NCI-H446 treated with DMSO at 0.1 percent for 48 hours (cell line): Measurements from ENCODE around the gene SLC34A2.
"Not testable (repeated sequence)": the region's sequence is repeated elsewhere in the genome, so short reads cannot be mapped to it uniquely, and the experiment has no call there.

Experiments used
- DNase-seq: peaks from one replicate; lab custom pipeline; 2025; lab: John Stamatoyannopoulos, UW

SLC34A2 gene, protein sequence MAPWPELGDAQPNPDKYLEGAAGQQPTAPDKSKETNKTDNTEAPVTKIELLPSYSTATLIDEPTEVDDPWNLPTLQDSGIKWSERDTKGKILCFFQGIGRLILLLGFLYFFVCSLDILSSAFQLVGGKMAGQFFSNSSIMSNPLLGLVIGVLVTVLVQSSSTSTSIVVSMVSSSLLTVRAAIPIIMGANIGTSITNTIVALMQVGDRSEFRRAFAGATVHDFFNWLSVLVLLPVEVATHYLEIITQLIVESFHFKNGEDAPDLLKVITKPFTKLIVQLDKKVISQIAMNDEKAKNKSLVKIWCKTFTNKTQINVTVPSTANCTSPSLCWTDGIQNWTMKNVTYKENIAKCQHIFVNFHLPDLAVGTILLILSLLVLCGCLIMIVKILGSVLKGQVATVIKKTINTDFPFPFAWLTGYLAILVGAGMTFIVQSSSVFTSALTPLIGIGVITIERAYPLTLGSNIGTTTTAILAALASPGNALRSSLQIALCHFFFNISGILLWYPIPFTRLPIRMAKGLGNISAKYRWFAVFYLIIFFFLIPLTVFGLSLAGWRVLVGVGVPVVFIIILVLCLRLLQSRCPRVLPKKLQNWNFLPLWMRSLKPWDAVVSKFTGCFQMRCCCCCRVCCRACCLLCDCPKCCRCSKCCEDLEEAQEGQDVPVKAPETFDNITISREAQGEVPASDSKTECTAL

DNA sequence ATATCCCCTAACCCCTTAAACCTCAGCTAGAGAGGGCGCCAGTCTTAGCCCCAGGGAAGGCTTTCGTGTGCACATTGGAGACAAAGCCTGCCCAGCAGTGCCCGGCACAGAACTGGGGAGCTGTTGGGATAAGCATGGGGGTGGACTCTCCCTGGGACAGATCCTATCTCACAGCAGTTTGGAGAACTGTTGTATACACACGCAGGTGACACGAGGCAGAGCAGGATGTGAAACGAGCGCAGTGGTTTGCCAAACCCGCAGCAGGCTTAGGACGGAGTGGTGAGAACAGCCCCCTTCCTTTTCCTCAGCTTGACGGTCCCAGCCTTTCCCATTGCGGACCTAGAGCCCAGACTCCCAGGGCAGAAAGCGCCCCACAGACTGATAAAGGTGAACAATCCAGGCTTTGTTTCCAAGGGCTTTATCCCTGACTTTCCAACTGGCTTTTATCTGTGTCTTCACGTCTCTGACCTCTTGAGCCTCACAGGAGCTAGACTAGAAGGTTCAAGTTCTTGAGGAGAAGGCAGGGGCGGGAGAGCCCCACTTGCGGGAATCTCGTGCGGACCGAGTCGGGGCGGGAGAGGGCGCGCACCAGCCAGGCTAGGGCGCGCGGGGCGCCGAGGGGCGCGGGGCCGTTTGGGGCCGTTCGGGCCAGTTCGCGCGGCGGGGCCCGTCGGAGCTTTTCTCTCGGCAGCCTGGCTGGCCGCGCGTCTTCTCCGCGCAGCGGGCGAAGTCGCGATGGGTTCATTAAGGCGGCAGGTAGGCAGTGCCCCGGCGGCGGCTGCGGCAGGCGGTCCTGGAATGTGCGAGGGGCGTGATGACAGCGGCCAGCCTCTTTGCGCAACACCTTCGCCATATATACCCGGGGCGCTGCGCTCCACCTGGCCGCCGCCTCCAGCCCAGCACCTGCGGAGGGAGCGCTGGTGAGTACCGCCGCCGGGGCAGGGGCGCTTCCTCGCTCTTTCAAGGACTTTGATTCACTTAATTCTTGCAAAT lies at the start of gene SLC34A2:
SLC34A2 (plus strand) TSS at position 881 of the 993 bp plus-strand sequence. CDS start 6,650 bp downstream, outside the sequence.
- DNase-seq: no peak

DNA sequence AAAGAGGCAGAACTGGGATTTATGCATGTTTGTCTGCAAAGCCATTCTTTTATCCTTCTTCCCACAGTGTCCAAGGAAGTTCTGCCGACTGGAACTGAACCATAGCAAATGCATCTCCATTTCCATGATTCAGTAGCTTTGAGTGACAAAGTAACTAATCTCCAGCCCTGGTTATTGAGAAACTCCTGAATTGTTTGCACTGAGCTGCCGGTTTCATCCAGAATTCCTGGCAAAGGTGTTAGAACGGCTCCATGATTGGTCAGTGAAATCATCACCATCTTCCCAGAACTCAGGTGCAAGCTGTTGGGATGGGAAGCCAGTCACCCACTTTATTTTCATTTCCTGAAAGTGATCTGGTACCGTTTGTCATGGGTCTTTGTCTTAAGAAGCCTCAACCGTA lies 47.0 kb upstream of the SLC34A2 start:
- no peak for DNase-seq

DNA sequence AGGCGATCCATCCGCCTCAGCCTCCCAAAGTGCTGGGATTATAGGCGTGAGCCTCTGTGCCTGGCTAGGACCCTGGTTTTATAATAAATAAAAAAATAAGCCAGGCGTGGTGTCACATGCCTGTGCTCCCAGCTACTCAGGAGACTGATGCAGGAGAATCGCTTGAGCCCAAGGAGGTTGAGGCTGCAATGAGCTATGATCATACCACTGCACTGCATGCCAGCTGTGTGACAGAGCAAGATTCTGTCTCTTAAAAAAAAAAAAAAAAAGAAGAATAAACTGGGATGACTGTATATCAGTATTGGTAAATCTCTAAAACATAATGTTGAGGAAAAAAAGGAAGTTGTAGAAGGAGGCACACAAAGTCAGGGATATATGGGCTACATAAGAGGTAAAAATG lies 45.7 kb upstream of the SLC34A2 start:
- no peak for DNase-seq

DNA sequence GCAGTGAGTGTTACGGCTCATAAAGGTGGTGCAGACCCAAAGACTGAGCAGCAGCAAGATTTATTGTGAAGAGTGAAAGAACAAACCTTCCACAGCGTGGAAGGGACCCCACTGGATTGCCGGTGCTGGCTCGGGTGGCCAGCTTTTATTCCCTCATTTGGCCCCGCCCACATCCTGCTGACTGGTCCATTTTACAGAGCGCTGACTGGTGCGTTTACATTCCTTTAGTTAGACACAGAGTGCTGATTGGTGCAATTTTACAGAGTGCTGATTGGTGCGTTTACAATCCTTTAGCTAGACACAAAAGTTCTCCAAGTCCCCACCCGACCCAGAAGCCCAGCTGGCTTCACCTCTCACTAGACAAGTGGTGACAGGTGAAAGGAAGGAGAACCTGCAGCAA lies 42.0 kb upstream of the SLC34A2 start:
- DNase-seq: not testable (repeated sequence)

DNA sequence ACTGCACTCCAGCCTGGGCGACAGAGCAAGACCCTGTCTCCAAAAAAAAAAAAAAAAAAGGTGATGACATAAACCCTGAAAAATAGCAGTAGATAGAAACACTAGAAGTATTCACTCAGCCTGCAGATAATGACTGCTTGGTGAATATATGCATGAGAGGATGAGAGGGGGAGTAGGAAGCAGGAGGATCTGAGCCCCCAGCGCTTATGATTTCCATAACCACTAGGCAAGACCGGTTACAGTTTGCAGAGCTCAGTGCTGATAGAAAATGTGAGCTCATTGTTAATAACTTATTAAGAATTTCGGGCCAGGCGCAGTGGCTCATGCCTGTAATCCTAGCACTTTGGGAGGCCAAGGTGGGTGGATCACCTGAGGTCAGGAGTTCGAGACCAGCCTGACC lies 40.8 kb upstream of the SLC34A2 start:
- DNase-seq: no peak

DNA sequence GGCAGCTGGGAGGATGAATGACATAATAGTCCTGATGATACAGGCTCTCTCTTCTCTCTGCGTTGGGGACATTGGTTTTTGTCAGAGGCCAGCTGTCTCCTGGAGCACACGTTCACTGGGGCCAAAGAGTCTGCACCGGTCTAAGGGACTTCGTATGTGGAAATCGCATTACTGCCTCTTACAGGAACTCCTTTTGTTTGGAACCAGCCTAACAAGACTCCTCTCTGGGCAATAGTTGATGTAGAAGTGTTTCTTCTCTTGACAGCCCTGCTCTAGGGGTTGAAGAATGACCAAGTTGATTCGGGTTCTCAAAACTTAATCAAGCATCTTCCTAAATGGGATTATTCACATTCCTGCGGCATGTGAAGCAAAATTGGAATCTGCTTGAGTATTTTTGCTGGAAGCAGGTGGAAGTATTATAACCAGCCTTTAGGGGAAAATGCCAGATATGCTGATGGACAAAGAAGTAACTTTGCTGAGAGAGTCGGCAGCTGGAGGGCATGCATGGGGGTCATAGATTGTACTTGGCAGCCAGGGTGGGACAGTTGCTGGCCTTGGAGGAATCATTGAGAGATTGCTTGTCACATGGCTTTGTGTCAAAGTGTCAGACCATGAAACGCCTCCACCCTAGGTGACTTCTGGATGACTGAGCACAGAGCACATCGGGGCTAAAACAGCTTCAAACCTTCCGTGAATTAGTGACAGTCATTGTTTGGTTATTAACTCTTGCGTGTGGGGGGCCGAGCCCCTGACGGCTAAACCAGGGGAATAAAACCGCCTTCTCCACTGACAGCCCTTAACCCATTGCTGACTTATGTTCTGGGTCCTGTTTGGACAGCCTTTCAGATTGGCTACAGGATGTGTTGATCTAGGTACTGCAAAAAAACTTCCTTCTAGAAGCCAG lies 34.4 kb upstream of the SLC34A2 start:
- no peak for DNase-seq

DNA sequence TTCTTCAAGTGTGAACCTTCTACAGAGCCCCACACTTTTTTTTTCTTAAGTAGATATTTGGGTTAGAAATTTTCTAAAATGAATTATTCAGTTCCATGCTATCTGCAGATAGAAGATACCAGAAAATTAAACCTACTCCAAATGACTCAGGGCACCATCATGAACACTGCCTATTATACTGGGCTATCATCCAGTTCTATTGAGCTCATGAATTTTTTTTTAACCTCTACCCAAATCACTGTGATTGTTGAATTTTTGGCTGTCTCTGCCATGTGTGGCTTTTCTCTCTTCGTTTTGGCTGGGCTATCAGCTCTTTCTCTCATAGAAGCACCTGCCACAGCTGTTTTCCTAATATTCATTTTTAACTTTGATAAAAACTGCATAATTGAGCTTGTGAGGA lies 31.0 kb upstream of the SLC34A2 start:
- DNase-seq: peak; percentile 4

DNA sequence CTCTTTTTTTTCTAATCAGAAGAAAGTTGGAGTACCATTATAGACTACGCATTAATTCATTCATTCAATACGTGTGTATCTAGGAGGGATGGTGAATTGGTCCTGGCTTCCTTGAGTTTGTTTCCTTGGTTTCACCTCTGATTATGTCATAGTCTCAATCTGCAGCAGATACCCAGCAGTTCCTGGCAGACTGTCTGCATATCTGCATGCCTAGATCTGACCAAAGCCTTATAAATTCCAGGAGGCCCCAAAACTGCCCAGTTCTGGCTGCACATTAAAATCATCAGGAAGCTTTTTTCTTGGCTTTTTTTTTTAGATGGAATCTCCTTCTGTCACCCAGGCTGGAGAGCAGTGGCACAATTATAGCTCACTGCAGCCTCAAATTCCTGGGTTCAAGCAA lies 27.2 kb upstream of the SLC34A2 start:
- no peak for DNase-seq

DNA sequence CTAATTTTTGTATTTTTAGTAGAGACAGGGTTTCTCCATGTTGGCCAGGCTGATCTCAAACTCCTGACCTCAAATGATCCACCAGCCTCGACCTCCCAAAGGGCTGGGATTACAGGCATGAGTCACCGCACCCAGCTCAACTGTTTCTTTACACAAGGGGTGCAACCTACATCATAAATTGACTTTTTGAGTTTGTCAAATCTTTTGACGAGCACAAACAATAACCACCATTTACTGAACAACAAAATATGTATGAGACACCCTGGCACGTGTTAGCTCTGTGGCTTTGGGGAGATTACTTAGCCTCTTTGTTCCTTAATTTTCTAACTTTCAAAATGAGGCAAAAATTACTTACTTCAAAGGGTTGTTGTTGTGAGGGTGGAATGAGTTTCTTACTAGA lies 23.5 kb upstream of the SLC34A2 start:
- no peak for DNase-seq

DNA sequence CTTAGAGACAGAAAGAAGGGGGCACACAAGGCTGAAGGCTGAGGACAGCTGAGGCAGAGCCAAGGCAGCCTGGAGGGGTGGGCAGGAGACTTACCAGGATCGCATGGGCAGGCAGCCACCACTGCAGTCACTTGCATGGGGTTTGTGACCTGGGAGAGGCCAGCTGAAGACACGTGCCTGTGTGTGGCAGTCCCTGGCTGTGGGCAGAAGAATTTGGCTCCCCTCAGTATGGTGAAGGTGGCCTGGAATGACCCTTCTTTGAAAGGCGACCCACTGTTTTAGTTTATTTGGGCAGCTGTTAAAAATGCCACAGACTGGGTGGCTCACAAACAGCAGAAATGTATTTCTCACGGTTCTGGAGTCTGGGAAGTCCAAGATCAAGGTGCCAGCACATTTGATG lies 22.1 kb upstream of the SLC34A2 start:
- DNase-seq: no peak

DNA sequence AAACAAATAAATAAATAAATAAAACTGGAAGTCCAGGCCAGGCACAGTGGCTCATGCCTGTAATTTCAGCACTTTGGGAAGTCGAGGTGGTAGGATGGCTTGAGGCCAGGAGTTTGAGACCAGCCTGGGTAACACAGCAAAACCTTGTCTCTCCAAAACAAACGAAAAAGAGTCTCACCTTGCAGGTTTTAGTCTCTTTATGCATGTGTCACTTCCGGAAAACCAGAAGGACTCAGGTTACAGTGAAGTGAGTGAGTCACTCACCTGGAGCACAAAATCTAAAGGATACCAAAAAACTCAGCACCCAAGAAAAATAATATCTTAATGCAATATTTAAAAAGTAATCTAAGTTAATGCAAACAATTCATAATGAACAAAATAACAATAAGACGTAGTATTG lies 20.1 kb upstream of the SLC34A2 start:
- DNase-seq: no peak

DNA sequence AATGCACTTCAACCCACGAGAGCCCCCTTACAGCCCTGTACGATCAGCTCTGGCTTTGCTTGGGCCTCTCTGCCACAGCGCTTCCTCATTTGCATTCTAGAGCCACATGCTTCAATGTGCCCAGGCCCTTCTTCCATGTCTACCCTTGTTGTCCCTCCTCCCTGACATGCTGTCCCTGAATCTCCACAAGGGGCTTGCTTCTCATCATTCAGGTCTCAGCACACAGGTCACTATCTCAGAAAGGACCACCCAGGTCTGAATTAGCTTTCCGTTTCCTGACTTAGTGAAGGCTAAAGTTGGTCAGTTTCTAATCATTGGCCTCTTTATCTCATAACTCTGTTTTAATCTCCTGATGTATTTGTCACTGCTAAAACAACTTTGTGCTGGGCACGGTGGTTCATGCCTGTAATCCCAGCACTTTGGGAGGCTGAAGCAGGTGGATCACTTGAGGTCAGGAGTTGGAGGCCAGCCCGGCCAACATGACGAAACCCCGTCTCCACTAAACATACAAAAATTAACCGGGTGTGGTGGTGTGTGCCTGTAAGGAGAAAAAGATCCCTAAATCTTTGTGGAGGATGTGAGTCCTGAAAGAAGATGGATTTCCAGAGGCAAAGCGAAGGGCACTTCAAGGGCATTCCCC lies 17.9 kb upstream of the SLC34A2 start:
- no peak for DNase-seq

DNA sequence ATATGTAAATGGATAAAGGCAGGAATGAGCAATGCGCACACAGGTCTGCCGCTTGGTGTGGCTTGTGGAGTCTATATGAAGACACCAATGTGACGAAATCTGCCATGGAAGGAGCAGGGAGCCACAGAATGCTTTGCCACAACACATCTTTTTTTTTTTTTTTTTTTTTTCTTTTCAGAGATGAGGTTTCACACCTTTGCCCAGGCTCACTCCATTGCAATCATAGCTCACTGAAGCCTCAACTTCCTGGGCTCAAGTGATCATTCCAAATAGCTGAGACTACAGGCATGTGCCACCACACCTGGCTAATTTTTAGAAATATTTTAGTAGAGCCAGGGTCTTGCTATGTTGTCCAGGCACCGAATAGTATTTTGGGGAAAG lies 17.4 kb upstream of the SLC34A2 start:
- no peak for DNase-seq

DNA sequence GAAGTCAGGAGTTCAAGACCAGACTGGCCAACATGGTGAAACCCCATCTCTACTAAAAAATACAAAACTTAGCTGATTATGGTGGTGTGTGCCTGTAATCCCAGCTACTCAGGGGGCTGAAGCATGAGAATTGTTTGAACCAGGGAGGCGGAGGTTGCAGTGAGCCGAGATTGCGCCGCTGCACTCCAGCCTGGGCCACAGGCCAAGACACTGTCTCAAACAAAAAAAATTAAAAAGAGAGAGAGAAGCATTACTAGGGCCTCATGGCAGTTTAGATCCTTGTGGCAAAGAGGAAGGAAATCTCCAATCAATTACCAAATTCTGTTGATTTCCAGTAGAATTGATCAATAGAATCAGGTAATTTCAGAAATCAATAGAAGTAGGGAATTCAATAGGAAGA lies 16.8 kb upstream of the SLC34A2 start:
- DNase-seq: no peak

DNA sequence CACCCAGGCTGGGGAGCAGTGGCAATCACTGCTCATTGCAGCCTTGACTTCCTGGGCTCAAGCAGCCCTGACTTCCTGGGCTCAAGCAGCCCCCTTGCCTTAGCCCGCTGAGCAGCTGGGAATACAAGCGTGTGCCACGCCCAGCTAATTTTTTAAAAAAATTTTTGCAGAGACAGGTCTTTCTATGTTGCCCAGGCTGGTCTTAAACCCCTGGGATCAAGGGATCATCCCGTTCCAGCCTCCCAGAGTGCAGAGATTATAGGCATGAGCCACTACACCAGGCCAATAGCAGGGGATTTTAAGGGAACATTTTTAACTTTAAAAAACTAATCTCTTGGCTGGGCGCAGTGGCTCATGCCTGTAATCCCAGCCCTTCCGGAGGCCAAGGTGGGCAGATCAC lies 5.3 kb upstream of the SLC34A2 start:
- no peak for DNase-seq

DNA sequence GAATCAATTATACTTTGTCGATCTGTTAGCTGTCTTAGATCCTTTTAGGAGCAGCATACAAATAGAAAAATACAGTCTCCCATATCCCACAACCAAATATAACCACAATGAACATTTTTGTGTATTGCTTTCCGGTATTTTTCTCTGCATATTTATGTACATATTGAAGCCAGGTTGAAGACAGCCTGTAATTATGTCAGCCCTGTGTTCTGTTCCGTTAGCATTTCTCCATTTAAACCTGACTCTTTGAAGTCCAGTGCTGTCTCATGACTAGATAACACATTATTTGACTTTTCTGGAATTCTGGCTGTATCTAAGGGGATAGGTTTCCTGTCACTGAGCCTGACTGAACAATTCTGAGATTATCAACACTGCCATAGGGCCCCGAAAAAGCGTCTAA lies 4.0 kb upstream of the SLC34A2 start:
- DNase-seq: no peak

DNA sequence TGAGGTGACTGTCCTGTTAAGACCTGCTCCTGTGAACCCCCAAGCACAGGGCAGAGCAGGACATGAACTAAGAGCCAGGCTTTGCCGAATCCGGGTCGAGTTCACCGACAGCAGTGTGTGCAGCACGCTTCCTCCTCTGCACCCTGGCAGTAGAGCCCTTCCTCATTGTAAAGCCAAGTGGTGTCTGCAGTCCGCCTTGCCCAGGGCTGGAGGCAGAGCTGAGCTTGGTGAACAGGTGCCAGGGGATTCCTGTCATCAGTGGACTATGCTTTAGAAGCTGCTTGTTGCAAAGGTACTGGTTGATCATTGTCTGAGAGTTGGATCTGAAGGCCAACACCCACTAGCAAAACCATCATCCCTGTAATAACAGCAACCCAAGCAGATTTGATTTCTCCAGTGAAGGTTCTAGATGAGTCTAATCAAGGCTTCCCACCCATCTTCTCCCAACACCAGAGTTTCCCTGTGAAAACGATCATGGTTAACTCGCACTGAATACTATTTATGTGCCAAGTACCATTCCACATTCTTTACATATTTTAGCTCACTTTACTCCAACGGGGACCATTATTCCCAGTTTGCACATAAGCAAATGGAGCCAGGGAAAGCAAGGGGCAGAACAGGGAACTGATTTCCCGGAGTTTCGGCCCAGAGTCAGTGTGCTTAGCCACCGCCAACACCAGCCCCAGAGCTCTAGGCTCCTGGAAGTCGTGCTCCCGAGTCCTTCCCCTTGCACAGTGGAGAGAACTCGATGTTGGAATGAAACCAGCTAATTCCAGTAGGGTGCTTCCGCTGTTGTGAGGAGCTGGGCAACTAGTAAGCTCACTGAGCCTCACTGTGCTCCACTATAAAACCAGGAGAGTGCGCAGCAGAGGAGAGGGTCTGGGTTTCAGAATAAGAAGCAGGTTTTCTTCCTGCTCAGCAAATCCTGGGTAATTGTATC lies 1.4 kb upstream of the SLC34A2 start:
- no peak for DNase-seq

DNA sequence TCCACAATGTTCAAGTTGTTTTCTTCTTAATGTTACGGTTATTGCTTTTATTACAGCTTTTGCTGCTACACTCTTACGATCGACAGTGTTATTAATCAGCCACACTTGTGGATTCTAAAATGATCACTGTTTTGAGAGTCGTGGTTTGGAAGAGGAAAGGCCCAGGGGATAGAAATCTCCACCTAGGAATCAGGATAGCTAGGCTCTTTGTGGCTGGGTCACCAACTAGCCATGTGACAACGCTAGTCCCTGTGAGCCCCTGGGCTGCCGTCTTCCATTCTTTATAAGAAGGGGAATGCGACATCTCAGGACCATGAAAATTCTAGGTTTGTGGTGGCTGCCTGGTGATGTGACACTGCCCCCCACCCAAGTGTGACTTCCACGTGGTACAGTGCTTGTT lies 380 bp downstream of the SLC34A2 start:
- no peak for DNase-seq

DNA sequence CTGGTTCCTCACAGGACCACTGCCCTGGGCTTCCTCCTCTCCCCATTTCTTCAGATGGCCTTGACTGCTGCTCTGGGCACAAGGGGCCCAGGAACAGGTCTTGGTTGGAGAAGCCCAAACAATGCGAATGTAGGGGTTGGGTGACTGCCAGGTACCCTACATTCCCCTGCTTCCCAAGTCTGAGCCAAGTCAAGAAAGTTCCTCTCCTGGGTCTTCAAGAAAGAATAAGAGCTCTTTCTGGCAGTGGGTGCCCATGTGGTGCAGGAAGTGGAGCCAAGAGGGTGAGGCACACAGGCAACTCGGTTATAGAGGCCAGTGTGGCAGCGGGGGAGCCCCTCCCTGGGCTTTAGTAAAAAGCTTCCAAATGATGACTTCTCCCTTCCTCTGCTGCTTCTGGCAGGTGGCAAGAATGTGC lies 2.7 kb downstream of the SLC34A2 start:
- DNase-seq: no peak

DNA sequence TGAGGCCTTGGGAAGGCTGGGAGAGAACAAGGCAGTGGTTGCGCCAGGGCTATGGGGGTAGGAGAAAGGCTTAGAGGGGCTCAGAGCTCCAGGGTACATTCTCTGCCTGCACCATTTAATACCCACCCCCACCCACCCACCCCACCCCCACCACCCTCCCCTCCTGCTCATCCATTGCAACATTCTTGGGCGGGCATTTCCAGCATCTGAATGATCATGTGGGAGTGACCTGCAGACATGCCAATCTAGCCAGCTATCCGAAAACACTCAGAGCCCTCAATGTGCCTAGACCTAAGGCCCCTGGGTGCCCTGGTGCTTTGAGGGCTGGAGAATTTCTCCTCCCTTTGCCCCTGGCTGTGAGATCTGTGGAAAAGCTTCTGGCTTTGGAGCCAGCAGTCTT lies 3.1 kb downstream of the SLC34A2 start:
- no peak for DNase-seq
